HG03135 (cell line): ENCODE measurements around the gene ZYX.
A peak's percentile ranks its signal among the peaks of the same experiment; 100 is the strongest.
"Not testable (repeated sequence)": the region's sequence is repeated elsewhere in the genome, so short reads cannot be mapped to it uniquely, and the experiment has no call there.

Source experiments
- ATAC-seq: cut with Tn5 transposase; IDR thresholded peaks from one replicate; pipeline ENCODE4 v1.9.1; 2021; ENCODE audit warnings: mild to moderate bottlenecking, moderate library complexity; ENCODE audit not compliant: unreplicated experiment

Gene ZYX

GRCh38 chr7:143396625-143397556, 15.7 kb downstream of the ZYX start:
- ATAC-seq = no peak

DNA sequence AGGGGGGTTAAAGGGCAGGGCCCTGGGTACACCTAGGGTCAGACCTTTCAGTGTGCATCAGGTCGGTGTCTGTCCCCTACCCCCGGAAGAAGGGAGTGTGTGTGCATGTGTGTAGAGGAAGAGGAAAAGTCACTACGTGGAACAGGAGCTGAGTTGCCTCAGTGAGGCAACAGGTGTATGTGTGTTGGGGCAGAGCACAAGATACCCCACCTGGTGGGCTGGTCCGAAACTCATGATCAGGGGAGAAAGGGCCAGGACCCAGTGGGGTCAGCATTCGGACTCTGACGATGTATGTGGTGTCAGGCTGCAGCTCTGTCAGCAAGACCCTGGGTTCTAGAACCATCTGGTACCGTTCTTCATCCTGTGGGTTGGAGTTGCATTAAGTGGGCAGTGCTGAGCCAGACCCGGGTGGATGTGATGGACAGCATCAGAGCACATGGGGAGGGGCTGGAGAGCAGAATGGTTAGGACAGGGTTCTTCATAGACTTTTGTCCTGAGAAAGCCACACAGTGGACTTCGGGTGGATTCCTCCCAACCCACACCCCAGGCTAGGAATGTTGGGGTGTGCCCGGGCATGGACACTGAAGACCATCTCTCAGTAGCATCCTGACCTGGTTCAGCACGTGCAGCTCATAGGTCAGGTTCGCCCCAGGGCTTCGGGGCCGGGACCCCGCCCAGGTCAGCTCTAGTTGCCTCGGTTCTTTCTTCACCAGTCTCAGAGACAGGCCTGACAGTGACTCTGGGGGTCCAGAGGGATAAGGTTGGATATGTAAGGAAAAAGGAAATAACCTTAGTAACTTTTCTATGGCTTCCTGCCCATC, 16.8 kb downstream of the ZYX start:
- ATAC-seq = no peak

GRCh38 chr7:143398616-143399015, 17.5 kb downstream of the ZYX start:
- ATAC-seq = no peak

- no peak for ATAC-seq
These were observed 18.0 kb downstream of the ZYX start for GRCh38 chr7:143399151-143399550.

DNA sequence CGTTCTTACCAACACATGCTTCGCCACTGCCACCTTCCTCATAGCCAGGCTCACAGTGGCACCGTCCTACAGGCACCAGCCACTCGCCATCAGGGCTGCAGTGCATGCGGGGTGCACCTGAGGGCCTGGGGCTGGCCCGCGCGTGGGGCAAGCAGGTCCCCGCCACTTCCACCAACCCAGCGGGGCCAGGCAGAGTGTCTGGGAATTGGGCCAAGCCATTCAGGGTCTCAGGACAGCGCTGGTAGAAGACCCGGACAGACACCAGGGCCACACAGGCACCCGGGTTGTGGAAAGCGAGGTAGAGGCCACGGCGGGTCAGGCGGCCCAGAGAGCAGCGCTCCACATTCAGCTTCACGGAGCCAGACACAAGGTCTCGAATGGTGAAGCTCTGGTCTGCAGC, 18.5 kb downstream of the ZYX start:
- no peak for ATAC-seq

GRCh38 chr7:143401265-143401664, 20.1 kb downstream of the ZYX start:
- ATAC-seq = no peak

- ATAC-seq = not testable (repeated sequence)
These were observed 21.1 kb downstream of the ZYX start for GRCh38 chr7:143402233-143402632.

DNA sequence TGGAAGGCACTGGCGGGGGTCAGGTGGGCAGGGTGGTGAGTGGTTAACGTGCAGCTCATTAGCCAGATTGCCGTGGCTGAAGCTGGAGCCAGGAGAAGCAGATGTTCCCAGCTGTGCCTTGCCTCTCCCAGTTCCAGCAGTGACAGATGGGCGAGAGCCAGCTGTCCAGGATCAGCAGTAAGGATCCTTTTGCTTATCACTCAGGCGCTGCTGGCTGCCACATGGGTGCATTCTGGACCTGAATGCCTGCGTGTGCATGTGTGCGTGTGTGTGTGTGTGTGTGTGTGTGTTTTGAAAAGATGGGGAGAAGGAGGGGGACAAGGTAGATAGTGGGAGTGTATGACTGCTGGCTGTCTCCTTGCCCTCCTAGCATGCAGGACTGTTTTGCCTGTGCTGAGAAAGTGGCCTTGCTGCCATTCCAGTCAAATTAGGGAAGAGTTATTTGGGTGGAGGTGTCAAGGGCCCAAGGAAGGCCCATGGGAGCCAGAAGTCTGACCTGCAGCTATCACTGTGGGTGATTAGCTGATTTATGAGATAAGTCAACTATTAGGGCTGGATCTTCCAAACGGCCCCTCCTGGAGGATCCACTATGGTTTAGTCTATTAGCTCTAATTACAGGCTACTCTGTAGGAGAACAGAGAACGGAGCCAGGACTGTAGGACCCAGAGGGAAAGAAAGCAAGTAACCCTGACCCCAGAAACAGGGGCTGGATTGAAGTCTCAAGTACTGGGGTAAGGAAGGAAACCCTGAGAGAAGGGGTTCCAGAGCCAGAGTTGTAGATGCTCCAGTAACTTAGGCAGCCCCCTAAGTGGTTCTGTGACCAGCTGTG, 24.2 kb downstream of the ZYX start:
- no peak for ATAC-seq

- no peak for ATAC-seq
These were observed 24.8 kb downstream of the ZYX start for GRCh38 chr7:143406002-143406357.

DNA sequence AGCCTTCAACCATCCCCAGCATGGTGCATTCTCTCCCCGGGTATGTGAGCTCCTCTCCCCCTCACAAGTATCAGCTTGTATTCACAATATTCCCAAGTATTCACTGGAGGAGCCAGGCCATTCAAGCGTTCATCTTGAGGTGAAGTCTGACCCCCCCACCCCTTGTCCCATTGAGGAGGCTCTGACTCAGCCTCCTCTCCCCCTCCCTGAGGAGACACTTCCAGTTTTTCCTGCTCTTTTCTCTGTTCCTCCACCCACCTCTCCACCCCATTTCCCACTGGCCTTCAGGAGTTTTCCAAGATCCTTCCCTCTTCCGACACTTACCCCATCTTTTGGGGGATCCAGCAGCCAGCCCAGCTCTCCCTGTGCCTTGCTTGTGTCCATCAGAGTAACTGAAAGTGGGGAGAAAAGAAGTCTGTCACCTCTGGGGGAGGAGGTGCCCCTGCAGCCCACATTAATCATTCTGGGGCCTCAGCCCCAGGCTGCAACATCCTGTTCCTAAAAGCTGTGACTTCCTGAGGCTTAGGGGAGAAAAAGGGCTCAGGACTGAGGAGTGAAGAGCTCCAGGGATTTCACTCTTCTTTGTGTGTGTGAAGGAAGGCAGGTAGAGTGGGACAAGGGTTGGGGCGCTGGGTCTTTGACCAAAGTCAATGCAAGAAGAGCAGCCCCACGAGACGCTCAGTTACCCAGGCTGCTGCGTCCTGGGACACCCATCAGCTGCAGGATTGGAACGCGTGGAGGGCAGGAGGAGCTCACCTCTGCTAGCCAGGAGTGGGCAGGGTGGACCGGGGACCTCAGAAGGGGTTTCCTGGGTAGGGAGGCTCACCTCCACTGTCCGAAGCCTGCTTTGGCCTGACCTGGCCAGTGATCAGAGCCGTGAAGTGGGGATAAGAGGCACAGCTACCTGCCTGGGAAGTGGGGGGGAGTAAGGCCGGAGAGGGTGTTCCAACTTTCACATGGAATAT, 26.4 kb downstream of the ZYX start:
- no peak for ATAC-seq

GRCh38 chr7:143408252-143408685, 27.1 kb downstream of the ZYX start:
- no peak for ATAC-seq

DNA sequence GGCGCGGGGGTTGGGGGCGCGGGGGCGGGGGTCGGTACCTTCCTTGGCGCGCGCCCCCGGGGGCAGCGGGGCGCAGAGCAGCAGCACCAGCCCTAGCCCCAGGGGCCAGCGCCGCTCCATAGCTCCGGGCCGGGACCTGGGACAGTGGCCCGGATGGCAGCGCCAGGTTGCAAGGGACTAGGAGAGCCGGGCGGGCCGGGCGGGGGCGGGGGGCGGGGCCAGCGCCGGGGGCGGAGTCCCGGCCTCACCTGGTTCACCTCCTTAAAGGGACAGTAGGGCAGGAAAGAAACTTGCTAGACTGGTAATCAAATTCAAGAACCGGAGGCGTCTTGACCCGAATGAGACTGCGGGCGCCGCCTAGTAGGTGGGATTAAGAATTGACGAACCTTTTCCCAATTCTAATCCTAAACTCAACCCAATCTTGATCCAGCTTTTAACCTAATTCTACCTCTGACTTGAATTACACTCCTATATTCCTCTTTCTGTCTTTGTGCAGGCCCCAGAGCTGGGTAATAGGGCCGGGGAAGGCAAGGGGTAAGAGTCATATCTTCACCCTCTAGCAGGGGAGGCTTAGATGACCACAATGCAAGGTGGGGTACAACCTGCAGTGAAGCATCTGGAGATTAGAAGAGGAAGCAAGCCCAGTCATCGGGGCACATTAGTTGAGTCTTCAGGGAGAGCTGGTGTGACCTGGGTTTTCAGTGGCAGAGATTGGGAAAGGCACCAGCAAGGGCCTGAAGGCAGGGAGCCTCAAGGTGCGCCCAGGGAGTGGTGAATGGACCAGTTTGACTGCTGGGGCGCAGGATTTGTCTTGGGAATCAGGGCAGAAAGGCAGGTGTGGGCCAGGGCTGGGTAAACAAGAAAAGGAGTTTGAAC, 27.8 kb downstream of the ZYX start, which contains the start of gene EPHA1:
Gene EPHA1, minus strand, starts transcription at position 171 of the 876 bp plus-strand sequence. Its CDS starts 51 bp downstream, at position 120.
- peak; percentile 54 for ATAC-seq

- no peak for ATAC-seq
These were observed 29.4 kb downstream of the ZYX start for GRCh38 chr7:143410521-143411004.

DNA sequence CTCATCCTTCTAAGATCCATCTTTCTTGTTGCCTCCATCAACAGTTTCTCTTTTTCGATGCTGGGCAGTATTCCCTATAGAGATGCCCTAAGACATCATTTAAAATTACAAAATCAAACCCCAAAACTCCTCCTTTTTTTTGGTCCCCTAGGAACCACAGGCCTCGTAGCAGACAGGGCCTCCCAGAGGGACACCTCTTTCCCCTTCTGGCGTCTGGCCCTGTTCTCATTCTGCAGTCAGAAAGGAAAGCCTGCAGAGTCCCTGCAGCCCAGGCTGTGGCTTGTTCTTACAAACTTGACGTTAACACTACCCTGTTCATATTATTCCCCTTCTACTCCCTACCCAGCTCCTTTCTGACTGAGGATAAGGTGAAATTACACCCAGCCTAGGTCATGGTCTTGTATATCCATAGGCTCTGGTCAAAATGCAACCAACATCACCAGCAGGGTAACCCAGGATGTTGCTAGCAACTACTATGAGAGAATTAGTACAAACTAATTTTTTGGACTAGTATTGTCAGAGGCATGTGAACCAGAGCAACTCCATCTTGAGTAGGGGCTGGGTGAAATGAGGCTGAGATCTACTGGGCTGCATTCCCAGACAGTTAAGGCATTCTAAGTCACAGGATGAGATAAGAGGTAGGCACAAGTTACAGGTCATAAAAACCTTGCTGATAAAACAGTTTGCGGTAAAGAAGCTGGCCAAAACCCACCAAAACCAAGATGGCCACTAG, 31.0 kb downstream of the ZYX start:
- ATAC-seq = no peak

DNA sequence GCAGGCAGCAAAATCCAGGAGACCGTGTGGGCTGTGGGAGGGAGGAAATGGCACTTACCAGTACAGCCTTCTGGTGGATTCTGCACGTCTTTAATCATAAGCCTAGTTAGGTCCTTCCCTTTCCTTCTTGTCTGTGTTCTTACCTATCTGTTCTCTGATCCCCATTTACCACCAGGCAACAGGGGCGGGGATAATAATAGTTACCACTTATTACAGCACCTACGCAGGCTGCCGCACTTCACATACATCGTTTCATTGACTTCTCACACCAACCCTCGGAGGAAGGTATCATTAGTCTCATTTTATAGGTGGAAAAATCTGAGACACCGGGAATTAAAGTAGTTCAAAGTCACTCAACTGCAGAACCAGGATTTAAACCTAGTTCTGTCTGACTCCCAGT, 32.0 kb downstream of the ZYX start:
- ATAC-seq = no peak

- not testable (repeated sequence) for ATAC-seq
These were observed 34.1 kb downstream of the ZYX start for GRCh38 chr7:143415209-143415608.

GRCh38 chr7:143415742-143416397, 34.7 kb downstream of the ZYX start:
- ATAC-seq = no peak
